ENCODE data around the gene HEATR9. TPM values are rescaled to one million over a fixed set of nuclear protein-coding genes. Genes with fewer than 3 reads are reported as not detected.
A peak's percentile ranks its signal among the peaks of the same experiment; 100 is the strongest.

The HEATR9 gene
- total RNA-seq, 1 donor = not detected

- peak; percentile 47 for DNase-seq (ENCODE audit: low read depth)
- no peak for TF ChIP-seq CTCF (IDR thresholded peaks at IDR 0.05; ENCODE audit: insufficient read depth, low read depth, low read length)
- no peak overlapping the region for H3K4me3 ChIP-seq (ENCODE audit: low read depth, low read length)
Measured at GRCh38 chr17:35865412-35866340, 3.0 kb downstream of the HEATR9 start.

GRCh38 chr17:35864853-35865252 is 3.8 kb downstream of the HEATR9 start:
- DNase-seq (ENCODE audit: low read depth) = no peak
- H3K4me3 ChIP-seq (ENCODE audit: low read depth, low read length) = no peak overlapping the region
- TF ChIP-seq CTCF (IDR thresholded peaks at IDR 0.05; ENCODE audit: insufficient read depth, low read depth, low read length) = no peak

GRCh38 chr17:35856603-35857002 is 12.1 kb downstream of the HEATR9 start:
- TF ChIP-seq CTCF (IDR thresholded peaks at IDR 0.05; ENCODE audit: insufficient read depth, low read depth, low read length) = no peak
- no peak for DNase-seq (ENCODE audit: low read depth)
- H3K4me3 ChIP-seq (ENCODE audit: low read depth, low read length) = no peak overlapping the region

GRCh38 chr17:35855965-35856364 is 12.7 kb downstream of the HEATR9 start:
- no peak overlapping the region for H3K4me3 ChIP-seq (ENCODE audit: low read depth, low read length)
- no peak for DNase-seq (ENCODE audit: low read depth)
- TF ChIP-seq CTCF (IDR thresholded peaks at IDR 0.05; ENCODE audit: insufficient read depth, low read depth, low read length) = no peak

- DNase-seq (ENCODE audit: low read depth) = peak; percentile 74
- peak; percentile 88 for TF ChIP-seq CTCF (IDR thresholded peaks at IDR 0.05; ENCODE audit: insufficient read depth, low read depth, low read length)
Measured at GRCh38 chr17:35849469-35850348, 19.0 kb downstream of the HEATR9 start.

GRCh38 chr17:35847633-35848373 is 20.9 kb downstream of the HEATR9 start:
- TF ChIP-seq CTCF (IDR thresholded peaks at IDR 0.05; ENCODE audit: insufficient read depth, low read depth, low read length) = no peak
- no peak overlapping the region for H3K4me3 ChIP-seq (ENCODE audit: low read depth, low read length)
- no peak for DNase-seq (ENCODE audit: low read depth)

More at GRCh38 chr17:35849469-35850348, 19.0 kb downstream of the HEATR9 start:
- no peak overlapping the region for H3K4me3 ChIP-seq (ENCODE audit: low read depth, low read length)
